IMR-90 (cell line): Measurements from ENCODE around the gene ZFPL1. TPM values are rescaled to one million over a fixed set of nuclear protein-coding genes. Genes with fewer than 3 reads are reported as not detected.

Experiments
- ATAC-seq: fragments of 200-7000 bp; cut with Tn5 transposase; 2 replicates; pipeline ENCODE4 v1.9.1; 2020; ENCODE audit warnings: low read depth, mild to moderate bottlenecking, moderate library complexity
- BruUV-seq: library from RNA; stranded (reverse); fragments of 400-500 nt; replicated peaks from 2 replicates; lab custom pipeline; 2021; lab: Mats Ljungman, UMichigan
- CTCF ChIA-PET: fragments of 300-600 bp; formaldehyde crosslinking; extraction: SDS; loops from one replicate; lab custom pipeline; 2021; ENCODE audit warnings: antibody characterized with exemption; lab: Yijun Ruan, JAX
- POLR2A ChIA-PET: fragments of 300-600 bp; sonication (Branson Sonifier 250); formaldehyde crosslinking; loops from one replicate; lab custom pipeline; 2022; ENCODE audit warnings: antibody characterized with exemption; ENCODE audit not compliant: unreplicated experiment; lab: Charles Lee
- DNase-seq: peaks from one replicate; pipeline ENCODE4 v3.0.0; 2013
- H2AFZ ChIP-seq: replicated peaks from 2 replicates; pipeline ENCODE3; 2013; ENCODE audit warnings: low read length, mild to moderate bottlenecking; ENCODE audit not compliant: poor library complexity
- H2AK5ac ChIP-seq: 2 replicates; pipeline ENCODE4 v1.6.1; 2013; ENCODE audit warnings: low read depth, low read length, inconsistent platforms
- H2AK9ac ChIP-seq: replicated peaks from 2 replicates; pipeline ENCODE3; 2013; ENCODE audit warnings: mild to moderate bottlenecking, low read depth, low read length, moderate library complexity; ENCODE audit not compliant: poor library complexity
- H2BK120ac ChIP-seq: 2 replicates; pipeline ENCODE4 v1.6.1; 2013; ENCODE audit warnings: low read depth, low read length, inconsistent platforms
- H2BK15ac ChIP-seq: 3 replicates; pipeline ENCODE4 v1.6.1; 2013; ENCODE audit warnings: low read depth, low read length, inconsistent platforms
- H2BK20ac ChIP-seq: 2 replicates; pipeline ENCODE4 v1.6.1; 2013; ENCODE audit warnings: low read depth, mild to moderate bottlenecking, inconsistent platforms, low read length, moderate library complexity
- H2BK5ac ChIP-seq: 2 replicates; pipeline ENCODE4 v1.6.1; 2013; ENCODE audit warnings: mild to moderate bottlenecking, low read depth, low read length, inconsistent platforms; ENCODE audit not compliant: poor library complexity, severe bottlenecking
- H3K14ac ChIP-seq: replicated peaks from 2 replicates; pipeline ENCODE4 v1.6.1; 2013; ENCODE audit warnings: low read depth, low read length, inconsistent platforms
- H3K18ac ChIP-seq: 2 replicates; pipeline ENCODE4 v1.6.1; 2013; ENCODE audit warnings: low read depth, low read length, control low read depth
- H3K23ac ChIP-seq: 2 replicates; pipeline ENCODE4 v1.6.1; 2013; ENCODE audit warnings: low read depth, low read length, inconsistent platforms
- H3K27ac ChIP-seq: 2 replicates; pipeline ENCODE4 v1.5.1; 2013; ENCODE audit warnings: mild to moderate bottlenecking, control low read depth, low read length; ENCODE audit not compliant: insufficient read depth
- H3K27me3 ChIP-seq: 2 replicates; pipeline ENCODE4 v1.6.1; 2013; ENCODE audit warnings: low read length; ENCODE audit not compliant: control insufficient read depth, insufficient read depth
- H3K36me3 ChIP-seq: 2 replicates; pipeline ENCODE4 v1.6.1; 2013; ENCODE audit warnings: low read length, mixed read lengths; ENCODE audit not compliant: control insufficient read depth, insufficient read depth
- H3K4ac ChIP-seq: 2 replicates; pipeline ENCODE4 v1.6.1; 2013; ENCODE audit warnings: low read depth, low read length, inconsistent platforms
- H3K4me1 ChIP-seq: 2 replicates; pipeline ENCODE4 v1.6.1; 2013; ENCODE audit warnings: low read length, mixed read lengths; ENCODE audit not compliant: control insufficient read depth, insufficient read depth
- H3K4me2 ChIP-seq: 2 replicates; pipeline ENCODE4 v1.6.1; 2013; ENCODE audit warnings: low read depth, mild to moderate bottlenecking, control low read depth, low read length, moderate library complexity
- H3K4me3 ChIP-seq: 2 replicates; pipeline ENCODE4 v1.5.1; 2013; ENCODE audit warnings: low read depth, mild to moderate bottlenecking, control low read depth, low read length, moderate library complexity; ENCODE audit not compliant: insufficient read depth
- H3K56ac ChIP-seq: 2 replicates; pipeline ENCODE4 v1.6.1; 2013; ENCODE audit warnings: low read length, inconsistent platforms; ENCODE audit not compliant: insufficient read depth; ENCODE audit errors: extremely low read depth
- H3K79me1 ChIP-seq, 2 experiments: 2 replicates each; pipeline ENCODE4 v1.6.1; 2013; ENCODE audit warnings: low read length in 2 of 2, inconsistent platforms in 1 of 2, low read depth in 1 of 2
- H3K9ac ChIP-seq: 2 replicates; pipeline ENCODE4 v1.6.1; 2013; ENCODE audit warnings: low read depth, low read length, control low read depth
- H3K9me1 ChIP-seq: 2 replicates; pipeline ENCODE4 v1.6.1; 2013; ENCODE audit warnings: low read length, inconsistent platforms; ENCODE audit not compliant: insufficient read depth
- H3K9me3 ChIP-seq: 2 replicates; pipeline ENCODE4 v1.6.1; 2013; ENCODE audit warnings: low read length; ENCODE audit not compliant: control insufficient read depth, insufficient read depth
- H4K20me1 ChIP-seq: 2 replicates; pipeline ENCODE4 v1.6.1; 2013; ENCODE audit warnings: low read length, inconsistent platforms; ENCODE audit not compliant: insufficient read depth
- H4K5ac ChIP-seq: 2 replicates; pipeline ENCODE4 v1.6.1; 2013; ENCODE audit warnings: mild to moderate bottlenecking, low read depth, low read length, control low read depth
- H4K8ac ChIP-seq, 2 experiments: 2 replicates each; pipeline ENCODE4 v1.6.1; 2013; ENCODE audit warnings: low read depth in 2 of 2, low read length in 2 of 2, control low read depth in 1 of 2, inconsistent platforms in 1 of 2
- H4K91ac ChIP-seq: 2 replicates; pipeline ENCODE4 v1.6.1; 2013; ENCODE audit warnings: low read depth, low read length, inconsistent platforms; ENCODE audit not compliant: insufficient read depth
- BHLHE40 ChIP-seq: fragments of 150-350 bp; IDR thresholded peaks from 2 replicates; pipeline ENCODE4 v1.6.1; 2016; ENCODE audit warnings: mild to moderate bottlenecking, low read depth, low read length
- CEBPB ChIP-seq: IDR thresholded peaks from 2 replicates; pipeline ENCODE4 v1.6.1; 2012; ENCODE audit warnings: low read depth, low read length, improper control_type of control experiment
- CHD1 ChIP-seq: IDR thresholded peaks from 2 replicates; pipeline ENCODE4 v1.6.1; 2012; ENCODE audit warnings: low read depth, low read length, improper control_type of control experiment
- FOS ChIP-seq: fragments of 150-350 bp; IDR thresholded peaks from 2 replicates; pipeline ENCODE4 v1.6.1; 2016; ENCODE audit warnings: low read depth, low read length
- MAFK ChIP-seq: IDR thresholded peaks from 2 replicates; pipeline ENCODE4 v1.6.1; 2012; ENCODE audit warnings: low read depth, low read length, improper control_type of control experiment
- MXI1 ChIP-seq: IDR thresholded peaks from 2 replicates; pipeline ENCODE4 v1.6.1; 2012; ENCODE audit warnings: low read depth, mild to moderate bottlenecking, low read length, moderate library complexity, borderline replicate concordance
- NFE2L2 ChIP-seq: fragments of 150-350 bp; IDR thresholded peaks from 2 replicates; pipeline ENCODE4 v1.6.1; 2016; ENCODE audit warnings: low read depth, mild to moderate bottlenecking, low read length
- POLR2A ChIP-seq: IDR thresholded peaks from 2 replicates; pipeline ENCODE4 v1.6.1; 2012; ENCODE audit warnings: mild to moderate bottlenecking, low read depth, low read length
- RAD21 ChIP-seq: IDR thresholded peaks from 2 replicates; pipeline ENCODE4 v1.6.1; 2012; ENCODE audit warnings: low read length, improper control_type of control experiment
- RCOR1 ChIP-seq: IDR thresholded peaks from 2 replicates; pipeline ENCODE4 v1.6.1; 2012; ENCODE audit warnings: mild to moderate bottlenecking, low read length, improper control_type of control experiment; ENCODE audit not compliant: insufficient replicate concordance
- RFX5 ChIP-seq: IDR thresholded peaks from 2 replicates; pipeline ENCODE4 v1.8.0; 2012; ENCODE audit warnings: low read depth, mild to moderate bottlenecking, low read length, moderate library complexity
- SMC3 ChIP-seq: fragments of 150-350 bp; IDR thresholded peaks from 2 replicates; pipeline ENCODE4 v1.6.1; 2016; ENCODE audit warnings: low read depth, mild to moderate bottlenecking, antibody characterized with exemption, low read length, moderate library complexity
- WGBS, 2 experiments: methylation state at CpG; one replicate each; pipeline versions ENCODE4 v1.1.5 to v1.1.7; 2013; ENCODE audit warnings: missing lambda C conversion rate in 2 of 2; ENCODE audit not compliant: insufficient read length in 1 of 2; ENCODE audit errors: extremely low coverage in 2 of 2; 5-methylcytosine and 5-hydroxymethylcytosine counted together
- dilution Hi-C: fragments of 300-500 bp; cut with HindIII; formaldehyde crosslinking; loops from one replicate; pipeline ENCODE4 v1.14.3; 2018; ENCODE audit warnings: low sequenced_read_pairs; ENCODE audit not compliant: unreplicated experiment
- in situ Hi-C: fragments of 300-500 bp; cut with MboI; formaldehyde crosslinking; loops from 3 replicates; pipeline ENCODE4 v1.14.3; 2019; ENCODE audit warnings: low sequenced_read_pairs, inconsistent platforms, mixed read lengths
- intact Hi-C: fragments of 100-400 bp; cut with micrococcal nuclease; formaldehyde crosslinking; loops from 2 replicates; pipeline ENCODE4 v1.10.0; 2022
- polyA plus RNA-seq, 3 experiments: library from polyadenylated mRNA; depleted of rRNA; stranded (reverse); fragments of >200 nt; gene quantifications; 2 replicates each; pipeline ENCODE4 v1.2.3, GENCODE V29; 2012; ENCODE audit warnings: low replicate concordance in 1 of 3
- total RNA-seq: library from RNA; depleted of rRNA; stranded (reverse); fragments of >200 nt; gene quantifications from 2 replicates; pipeline ENCODE4 v1.2.3, GENCODE V29; 2012
- TF ChIP-seq, protein P1 (sequence below): fragments of 150-350 bp; IDR thresholded peaks from 2 replicates; pipeline ENCODE4 v1.6.1; 2016; ENCODE audit warnings: low read depth, mild to moderate bottlenecking, low read length, moderate library complexity, borderline replicate concordance
- TF ChIP-seq, protein P2 (sequence below): conservative IDR thresholded peaks from 2 replicates; pipeline ENCODE4 v1.5.1; 2012; ENCODE audit warnings: mild to moderate bottlenecking, low read depth, low read length, improper control_type of control experiment
- TF ChIP-seq, protein P3 (sequence below): fragments of 150-350 bp; IDR thresholded peaks from 2 replicates; pipeline ENCODE4 v1.6.1; 2017; ENCODE audit warnings: mild to moderate bottlenecking, antibody characterized with exemption, low read length, low read depth

ZFPL1 gene
- total and polyA plus RNA-seq, 2 of the 4 experiments (the other 2 are of a cell fraction): 24.0 to 67.5 TPM

GRCh38 chr11:65056999-65057398, 27.0 kb upstream of the ZFPL1 start:
- H4K91ac ChIP-seq: no peak overlapping the region
- H3K27me3 ChIP-seq: peaks cover 24% of the 10 kb centered on the region; the same call in 1 of the 2 replicates
- no peak overlapping the region for H2BK20ac ChIP-seq
- ATAC-seq (no peak), DNase-seq (no peak)
- no CpG with 5 or more reads among the region's 6 CpGs for WGBS, 2 experiments
- H4K5ac ChIP-seq: no peak overlapping the region
- dilution Hi-C loops (no loop called here), in situ Hi-C loops (no loop called here), intact Hi-C loops (no loop called here)
- H3K4me1 ChIP-seq: no peaks in the 10 kb centered on the region
- H3K23ac ChIP-seq: no peak overlapping the region
- no peaks in the 10 kb centered on the region for H3K9me3 ChIP-seq
- no peak overlapping the region for H2BK15ac ChIP-seq
- H3K4me2 ChIP-seq: no peak overlapping the region
- H3K9me1 ChIP-seq: peaks cover 5% of the 10 kb centered on the region; the same call in 1 of the 2 replicates
- no peak overlapping the region for H2BK5ac ChIP-seq
- no peak overlapping the region for H3K27ac ChIP-seq
- H2BK120ac ChIP-seq: no peak overlapping the region
- TF ChIP-seq RCOR1: no peak
- TF ChIP-seq CEBPB: no peak
- no peak for TF ChIP-seq SMC3
- no peak for TF ChIP-seq FOS
- TF ChIP-seq BHLHE40: no peak
- TF ChIP-seq, protein P1, sequence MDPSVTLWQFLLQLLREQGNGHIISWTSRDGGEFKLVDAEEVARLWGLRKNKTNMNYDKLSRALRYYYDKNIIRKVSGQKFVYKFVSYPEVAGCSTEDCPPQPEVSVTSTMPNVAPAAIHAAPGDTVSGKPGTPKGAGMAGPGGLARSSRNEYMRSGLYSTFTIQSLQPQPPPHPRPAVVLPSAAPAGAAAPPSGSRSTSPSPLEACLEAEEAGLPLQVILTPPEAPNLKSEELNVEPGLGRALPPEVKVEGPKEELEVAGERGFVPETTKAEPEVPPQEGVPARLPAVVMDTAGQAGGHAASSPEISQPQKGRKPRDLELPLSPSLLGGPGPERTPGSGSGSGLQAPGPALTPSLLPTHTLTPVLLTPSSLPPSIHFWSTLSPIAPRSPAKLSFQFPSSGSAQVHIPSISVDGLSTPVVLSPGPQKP: no peak
- TF ChIP-seq, protein P2, sequence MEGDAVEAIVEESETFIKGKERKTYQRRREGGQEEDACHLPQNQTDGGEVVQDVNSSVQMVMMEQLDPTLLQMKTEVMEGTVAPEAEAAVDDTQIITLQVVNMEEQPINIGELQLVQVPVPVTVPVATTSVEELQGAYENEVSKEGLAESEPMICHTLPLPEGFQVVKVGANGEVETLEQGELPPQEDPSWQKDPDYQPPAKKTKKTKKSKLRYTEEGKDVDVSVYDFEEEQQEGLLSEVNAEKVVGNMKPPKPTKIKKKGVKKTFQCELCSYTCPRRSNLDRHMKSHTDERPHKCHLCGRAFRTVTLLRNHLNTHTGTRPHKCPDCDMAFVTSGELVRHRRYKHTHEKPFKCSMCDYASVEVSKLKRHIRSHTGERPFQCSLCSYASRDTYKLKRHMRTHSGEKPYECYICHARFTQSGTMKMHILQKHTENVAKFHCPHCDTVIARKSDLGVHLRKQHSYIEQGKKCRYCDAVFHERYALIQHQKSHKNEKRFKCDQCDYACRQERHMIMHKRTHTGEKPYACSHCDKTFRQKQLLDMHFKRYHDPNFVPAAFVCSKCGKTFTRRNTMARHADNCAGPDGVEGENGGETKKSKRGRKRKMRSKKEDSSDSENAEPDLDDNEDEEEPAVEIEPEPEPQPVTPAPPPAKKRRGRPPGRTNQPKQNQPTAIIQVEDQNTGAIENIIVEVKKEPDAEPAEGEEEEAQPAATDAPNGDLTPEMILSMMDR: no peak
- TF ChIP-seq MXI1: no peak
- no peak for TF ChIP-seq CHD1
- no peak for TF ChIP-seq POLR2A
- TF ChIP-seq, protein P3, sequence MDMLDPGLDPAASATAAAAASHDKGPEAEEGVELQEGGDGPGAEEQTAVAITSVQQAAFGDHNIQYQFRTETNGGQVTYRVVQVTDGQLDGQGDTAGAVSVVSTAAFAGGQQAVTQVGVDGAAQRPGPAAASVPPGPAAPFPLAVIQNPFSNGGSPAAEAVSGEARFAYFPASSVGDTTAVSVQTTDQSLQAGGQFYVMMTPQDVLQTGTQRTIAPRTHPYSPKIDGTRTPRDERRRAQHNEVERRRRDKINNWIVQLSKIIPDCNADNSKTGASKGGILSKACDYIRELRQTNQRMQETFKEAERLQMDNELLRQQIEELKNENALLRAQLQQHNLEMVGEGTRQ: no peak
- TF ChIP-seq NFE2L2: no peak
- no peak for TF ChIP-seq MAFK
- no peak for TF ChIP-seq RAD21
- no peak for TF ChIP-seq RFX5
- no peak overlapping the region for H2AK5ac ChIP-seq
- H3K14ac ChIP-seq: no peak overlapping the region
- H3K56ac ChIP-seq: no peak overlapping the region
- H3K18ac ChIP-seq: no peak overlapping the region
- no peaks in the 10 kb centered on the region for H3K36me3 ChIP-seq
- no peak overlapping the region for H3K4ac ChIP-seq
- BruUV-seq: no TSS peak
- H2AK9ac ChIP-seq: no peak overlapping the region
- no peak overlapping the region for H3K4me3 ChIP-seq
- H3K79me1 ChIP-seq: no peaks in the 10 kb centered on the region
- no peak overlapping the region for H4K8ac ChIP-seq
- H2AFZ ChIP-seq: no peak overlapping the region
- ChIA-PET POLR2A (no interaction called here), CTCF (no interaction called here)
- no peaks in the 10 kb centered on the region for H4K20me1 ChIP-seq
- H3K9ac ChIP-seq: no peak overlapping the region
